Measurements from ENCODE around the gene MYOT. TPM values are rescaled to one million over a fixed set of nuclear protein-coding genes. Genes with fewer than 3 reads are reported as not detected.

The MYOT gene
- total RNA-seq, 2 donors from 2014 or later = not detected

Other genes with a start within 250 kb of the MYOT start
- 1 to 10 TPM; 8.3 to 9.7 TPM for gene KLHL3, start 131.8 kb upstream of the MYOT start, total RNA-seq
- 10 to 100 TPM; 36.3 to 38.2 TPM for gene HNRNPA0, start 113.5 kb upstream of the MYOT start, total RNA-seq
- under 1 TPM in 1 of 2 donors, not detected in 1; 0.74 TPM for gene PKD2L2, start 21.6 kb downstream of the MYOT start, total RNA-seq
- 10 to 100 TPM; 19.3 to 20.5 TPM for gene FAM13B, start 165.2 kb downstream of the MYOT start, total RNA-seq
- not detected for gene WNT8A, start 216.2 kb downstream of the MYOT start, total RNA-seq